Large intestine (tissue), 3 donors: ENCODE data around the gene FYN. TPM values are rescaled to one million over a fixed set of nuclear protein-coding genes. Genes with fewer than 3 reads are reported as not detected.
A peak's percentile ranks its signal among the peaks of the same experiment; 100 is the strongest.

Experiments
- DNase-seq, 2 donors: peaks; one replicate each; pipeline versions ENCODE4 v3.0.0 to v3.0.0-alpha.2; 2013
- H3K27ac ChIP-seq: one replicate; pipeline ENCODE4 v1.5.1; 2013; ENCODE audit warnings: low read length
- H3K27me3 ChIP-seq: 2 replicates; pipeline ENCODE4 v1.6.1; 2013; ENCODE audit warnings: low read length; ENCODE audit not compliant: control insufficient read depth, insufficient read depth
- H3K36me3 ChIP-seq: 2 replicates; pipeline ENCODE4 v1.6.1; 2013; ENCODE audit warnings: low read length; ENCODE audit not compliant: control insufficient read depth, insufficient read depth
- H3K4me1 ChIP-seq: one replicate; pipeline ENCODE4 v1.6.1; 2013; ENCODE audit warnings: low read length; ENCODE audit not compliant: control insufficient read depth, insufficient read depth
- H3K4me3 ChIP-seq: one replicate; pipeline ENCODE4 v1.5.1; 2013; ENCODE audit warnings: low read length
- H3K9me3 ChIP-seq: one replicate; pipeline ENCODE4 v1.6.1; 2013; ENCODE audit warnings: mild to moderate bottlenecking, low read depth, low read length, moderate library complexity; ENCODE audit not compliant: control insufficient read depth
- WGBS: methylation state at CpG from one replicate; pipeline ENCODE4 v1.1.5; 2013; ENCODE audit warnings: low lambda C conversion rate; ENCODE audit not compliant: insufficient coverage; 5-methylcytosine and 5-hydroxymethylcytosine counted together
- polyA plus RNA-seq: library from polyadenylated mRNA; unstranded; fragments of 120-200 nt; gene quantifications from one replicate; pipeline ENCODE4 v1.2.1, GENCODE V29; 2013

Gene FYN
- polyA plus RNA-seq, 1 donor, result 46.0 TPM

- no peaks in the 10 kb centered on the region for H3K4me1 ChIP-seq
- H3K4me3 ChIP-seq, result no peak overlapping the region
- peaks cover 10% of the 10 kb centered on the region for H3K27me3 ChIP-seq
- no peaks in the 10 kb centered on the region for H3K9me3 ChIP-seq
- no peak for DNase-seq
- no peak overlapping the region for H3K27ac ChIP-seq
- H3K36me3 ChIP-seq, result no peaks in the 10 kb centered on the region
- 79% methylated on average over 2 of the region's 3 CpGs for WGBS
Observed at GRCh38 chr6:111885373-111886027, 12.2 kb upstream of the FYN start.

DNA sequence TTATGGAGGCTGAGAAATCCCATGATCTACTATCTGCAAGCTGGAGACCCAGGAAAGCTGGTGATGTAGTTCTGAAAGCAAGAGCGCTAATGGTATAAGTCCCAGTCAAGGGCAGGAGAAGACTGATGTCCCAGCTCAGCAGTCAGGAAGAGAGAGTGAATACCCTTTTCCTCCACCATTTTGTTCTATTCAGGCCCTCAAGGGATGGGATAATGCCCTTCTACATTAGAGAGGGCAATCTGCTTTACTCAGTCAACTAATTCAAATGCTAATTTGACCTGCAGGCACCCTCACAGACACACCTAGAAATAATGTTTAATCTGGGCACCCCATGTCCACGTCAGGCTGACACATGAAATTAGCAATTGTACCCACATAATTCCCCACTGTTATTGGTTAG lies 10.8 kb upstream of the FYN start:
- Histone ChIP-seq H3K36me3 (no peaks in the 10 kb centered on the region), H3K4me3 (no peak overlapping the region), H3K9me3 (no peaks in the 10 kb centered on the region), H3K4me1 (no peaks in the 10 kb centered on the region), H3K27ac (no peak overlapping the region), H3K27me3 (peaks cover 9% of the 10 kb centered on the region)
- DNase-seq, result no peak
- no CpG with 5 or more reads among the region's 2 CpGs for WGBS

GRCh38 chr6:111880181-111880888 lies 7.1 kb upstream of the FYN start:
- no peak overlapping the region for H3K4me3 ChIP-seq
- no peaks in the 10 kb centered on the region for H3K36me3 ChIP-seq
- no peak overlapping the region for H3K27ac ChIP-seq
- H3K27me3 ChIP-seq, result peaks cover 4% of the 10 kb centered on the region
- DNase-seq, result no peak
- WGBS, result 100% methylated on average over 1 of the region's 2 CpGs
- H3K4me1 ChIP-seq, result no peaks in the 10 kb centered on the region
- H3K9me3 ChIP-seq, result no peaks in the 10 kb centered on the region

GRCh38 chr6:111875741-111876140 lies 2.5 kb upstream of the FYN start:
- Histone ChIP-seq H3K27ac (no peak overlapping the region), H3K27me3 (peaks cover 24% of the 10 kb centered on the region), H3K9me3 (no peaks in the 10 kb centered on the region), H3K4me1 (peaks cover 3% of the 10 kb centered on the region), H3K36me3 (no peaks in the 10 kb centered on the region), H3K4me3 (no peak overlapping the region)
- DNase-seq, result no peak
- WGBS, result 76% methylated on average over 2 of the region's 4 CpGs

GRCh38 chr6:111874025-111874415 lies 768 bp upstream of the FYN start:
- Histone ChIP-seq H3K36me3 (no peaks in the 10 kb centered on the region), H3K27me3 (peaks cover 22% of the 10 kb centered on the region), H3K4me3 (peak overlapping the region; percentile 42), H3K9me3 (no peaks in the 10 kb centered on the region), H3K4me1 (peaks cover 3% of the 10 kb centered on the region), H3K27ac (no peak overlapping the region)
- WGBS, result no CpG with 5 or more reads among the region's 8 CpGs
- DNase-seq, result no peak

GRCh38 chr6:111872401-111873177 lies 663 bp downstream of the FYN start:
- WGBS, result no CpG with 5 or more reads among the region's 83 CpGs

DNA sequence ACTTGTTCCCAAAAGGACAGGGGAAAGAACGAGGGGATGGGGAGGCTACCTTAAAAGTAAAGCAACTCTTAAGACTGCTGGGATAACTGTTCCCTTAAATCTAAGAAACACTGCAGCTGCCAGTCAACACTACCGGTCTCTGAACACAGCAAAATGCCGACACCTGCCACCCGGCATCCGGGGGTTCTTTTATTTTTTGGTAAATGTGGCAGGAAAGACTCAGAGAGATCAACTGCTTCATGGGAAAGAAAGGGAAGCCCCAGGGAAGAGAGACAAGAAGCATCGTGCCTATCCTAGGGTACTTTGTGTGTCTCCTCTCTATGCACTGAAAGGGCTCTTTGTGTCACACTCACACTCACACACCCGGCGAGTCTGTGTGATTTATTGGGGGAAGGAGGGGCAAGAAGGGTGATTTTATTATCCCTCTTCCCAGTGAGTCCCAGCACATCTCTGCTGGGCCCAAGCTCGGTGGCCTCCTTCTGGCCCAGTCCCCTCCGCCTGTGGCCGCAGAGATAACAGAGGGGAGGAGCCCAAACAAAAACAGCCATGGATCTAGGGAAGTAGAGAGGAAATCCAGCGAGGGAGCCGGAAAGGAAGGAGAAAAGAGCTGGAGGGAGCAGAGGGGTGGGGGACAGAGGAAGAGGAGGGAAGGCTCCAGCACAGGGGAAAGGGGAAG lies 1.4 kb downstream of the FYN start:
- peak; percentile 23 to 53 for DNase-seq
- WGBS, result no CpG with 5 or more reads among the region's 13 CpGs
- no peaks in the 10 kb centered on the region for H3K9me3 ChIP-seq
- peaks cover 22% of the 10 kb centered on the region for H3K27me3 ChIP-seq
- peaks cover 3% of the 10 kb centered on the region for H3K4me1 ChIP-seq
- H3K4me3 ChIP-seq, result peak overlapping the region; percentile 48
- H3K27ac ChIP-seq, result peak overlapping the region; percentile 64
- no peaks in the 10 kb centered on the region for H3K36me3 ChIP-seq

More at GRCh38 chr6:111872401-111873177, 663 bp downstream of the FYN start:
- Histone ChIP-seq H3K4me1 (peaks cover 3% of the 10 kb centered on the region), H3K27me3 (peaks cover 22% of the 10 kb centered on the region), H3K36me3 (no peaks in the 10 kb centered on the region), H3K27ac (peak overlapping the region; percentile 64), H3K4me3 (peak overlapping the region; percentile 48), H3K9me3 (no peaks in the 10 kb centered on the region)
- peak in 1 of 2 donors; percentile 48 for DNase-seq

GRCh38 chr6:111871207-111871606 lies 2.0 kb downstream of the FYN start:
- Histone ChIP-seq H3K9me3 (no peaks in the 10 kb centered on the region), H3K27me3 (peaks cover 22% of the 10 kb centered on the region), H3K27ac (peak overlapping the region; percentile 64), H3K4me1 (peaks cover 3% of the 10 kb centered on the region), H3K36me3 (no peaks in the 10 kb centered on the region), H3K4me3 (peak overlapping the region; percentile 48)
- WGBS, result no CpG with 5 or more reads among the region's 3 CpGs
- DNase-seq, result peak in 1 of 2 donors; percentile 26

DNA sequence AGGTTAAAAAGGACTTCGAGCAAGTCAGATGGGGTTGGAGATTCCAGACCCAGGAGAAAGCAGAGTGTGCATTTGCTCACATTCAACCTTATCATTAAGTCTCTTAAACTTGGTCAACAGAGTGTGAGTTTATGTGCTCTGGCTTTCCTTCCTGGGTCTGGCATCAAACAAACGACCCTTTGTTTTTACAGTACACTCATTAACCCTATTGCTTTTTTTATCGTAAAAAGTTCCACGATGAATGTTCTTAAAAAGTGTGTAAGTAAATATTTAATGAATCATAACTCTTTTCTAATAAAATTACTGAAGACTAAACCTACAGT lies 2.5 kb downstream of the FYN start:
- Histone ChIP-seq H3K27me3 (peaks cover 22% of the 10 kb centered on the region), H3K4me1 (peaks cover 3% of the 10 kb centered on the region), H3K27ac (no peak overlapping the region), H3K4me3 (no peak overlapping the region), H3K9me3 (no peaks in the 10 kb centered on the region), H3K36me3 (no peaks in the 10 kb centered on the region)
- no CpG with 5 or more reads among the region's 4 CpGs for WGBS
- no peak for DNase-seq
